GM21423 (cell line): ENCODE results near the gene UBL4B.

Experiments
- ATAC-seq: cut with Tn5 transposase; IDR thresholded peaks from one replicate; pipeline ENCODE4 v1.9.1; 2021; ENCODE audit warnings: mild to moderate bottlenecking, moderate library complexity; ENCODE audit not compliant: unreplicated experiment

The UBL4B gene

GRCh38 chr1:110112656-110113055, 413 bp downstream of the UBL4B start:
- ATAC-seq: no peak

- no peak for ATAC-seq
Measured at GRCh38 chr1:110113551-110113950, 1.3 kb downstream of the UBL4B start.

- no peak for ATAC-seq
Measured at GRCh38 chr1:110114173-110114572, 1.9 kb downstream of the UBL4B start.

- ATAC-seq: no peak
Measured at GRCh38 chr1:110114784-110115183, 2.5 kb downstream of the UBL4B start.

GRCh38 chr1:110118636-110119396, 6.6 kb downstream of the UBL4B start:
- ATAC-seq: no peak

GRCh38 chr1:110119843-110120242, 7.6 kb downstream of the UBL4B start:
- ATAC-seq: no peak

GRCh38 chr1:110120960-110121561, 8.8 kb downstream of the UBL4B start:
- no peak for ATAC-seq

- ATAC-seq: no peak
Measured at GRCh38 chr1:110123224-110123623, 11.0 kb downstream of the UBL4B start.

GRCh38 chr1:110125810-110126209, 13.6 kb downstream of the UBL4B start:
- ATAC-seq: no peak

- no peak for ATAC-seq
Measured at GRCh38 chr1:110130113-110130591, 17.9 kb downstream of the UBL4B start.

- no peak for ATAC-seq
Measured at GRCh38 chr1:110130989-110131388, 18.7 kb downstream of the UBL4B start.

GRCh38 chr1:110132682-110133081, 20.4 kb downstream of the UBL4B start:
- no peak for ATAC-seq

- no peak for ATAC-seq
Measured at GRCh38 chr1:110133436-110133835, 21.2 kb downstream of the UBL4B start.

GRCh38 chr1:110134050-110134595, 21.9 kb downstream of the UBL4B start:
- ATAC-seq: no peak

GRCh38 chr1:110135246-110135645, 23.0 kb downstream of the UBL4B start:
- no peak for ATAC-seq

- no peak for ATAC-seq
Measured at GRCh38 chr1:110135666-110136065, 23.4 kb downstream of the UBL4B start.

- ATAC-seq: no peak
Measured at GRCh38 chr1:110136911-110137310, 24.7 kb downstream of the UBL4B start.

- no peak for ATAC-seq
Measured at GRCh38 chr1:110138956-110139355, 26.7 kb downstream of the UBL4B start.

GRCh38 chr1:110144366-110144765, 32.1 kb downstream of the UBL4B start:
- no peak for ATAC-seq

GRCh38 chr1:110148961-110149360, 36.7 kb downstream of the UBL4B start:
- no peak for ATAC-seq

GRCh38 chr1:110150330-110151174, 38.3 kb downstream of the UBL4B start, which contains the start of gene SLC6A17:
Gene SLC6A17 (plus strand): TSS chr1:110150494. CDS start chr1:110166930, 16,436 bp downstream.
- ATAC-seq: no peak
